GM23338 (cell line): ENCODE data around the gene EXOC3L1. TPM values are rescaled to one million over a fixed set of nuclear protein-coding genes. Genes with fewer than 3 reads are reported as not detected.

Source experiments
- ATAC-seq: fragments of 200-7000 bp; cut with Tn5 transposase; 3 replicates; pipeline ENCODE4 v1.9.1; 2020
- DNase-seq: peaks from one replicate; pipeline ENCODE4 v3.0.0-alpha.2; 2015; ENCODE audit warnings: low spot score
- H2AFZ ChIP-seq: fragments of 200-600 bp; sonication (generic); 2 replicates; pipeline ENCODE4 v1.8.0; 2016; ENCODE audit warnings: antibody characterized with exemption, mild to moderate bottlenecking, moderate library complexity
- H3F3A ChIP-seq: fragments of 200-600 bp; sonication (generic); replicated peaks from 2 replicates; pipeline ENCODE4 v1.8.0; 2017; ENCODE audit warnings: antibody characterized with exemption, mixed run types, low read depth
- H3K27ac ChIP-seq: fragments of 200-600 bp; sonication (generic); 2 replicates; pipeline ENCODE4 v1.6.1; 2016; ENCODE audit warnings: low read depth
- H3K27me3 ChIP-seq: fragments of 200-600 bp; sonication (generic); 2 replicates; pipeline ENCODE4 v1.8.0; 2016; ENCODE audit warnings: mild to moderate bottlenecking, mixed run types, moderate library complexity; ENCODE audit not compliant: insufficient read depth
- H3K36me3 ChIP-seq: fragments of 200-600 bp; sonication (generic); 2 replicates; pipeline ENCODE4 v1.8.0; 2016; ENCODE audit warnings: mild to moderate bottlenecking; ENCODE audit not compliant: insufficient read depth
- H3K4me1 ChIP-seq: fragments of 200-600 bp; sonication (generic); 2 replicates; pipeline ENCODE4 v1.8.0; 2016; ENCODE audit warnings: mild to moderate bottlenecking, moderate library complexity; ENCODE audit not compliant: insufficient read depth
- H3K4me2 ChIP-seq: fragments of 200-600 bp; sonication (generic); 2 replicates; pipeline ENCODE4 v1.7.1; 2017; ENCODE audit warnings: mixed run types
- H3K4me3 ChIP-seq: fragments of 200-600 bp; sonication (generic); 2 replicates; pipeline ENCODE4 v1.6.1; 2016; ENCODE audit warnings: mixed run types
- H3K79me2 ChIP-seq: fragments of 200-600 bp; sonication (generic); replicated peaks from 2 replicates; pipeline ENCODE4 v1.8.0; 2017; ENCODE audit warnings: mild to moderate bottlenecking; ENCODE audit not compliant: insufficient read depth
- H3K9me2 ChIP-seq: fragments of 200-600 bp; sonication (generic); 2 replicates; pipeline ENCODE4 v1.8.0; 2017; ENCODE audit not compliant: insufficient read depth
- H4K20me1 ChIP-seq: fragments of 200-600 bp; sonication (generic); replicated peaks from 2 replicates; pipeline ENCODE4 v1.8.0; 2017; ENCODE audit warnings: mild to moderate bottlenecking; ENCODE audit not compliant: insufficient read depth
- H3K27ac Mint-ChIP-seq: 2 replicates; pipeline ENCODE4 v1.8.0; 2020; ENCODE audit warnings: inconsistent platforms, mild to moderate bottlenecking, moderate library complexity, mixed read lengths
- H3K27me3 Mint-ChIP-seq: 3 replicates; pipeline ENCODE4 v1.8.0; 2022; ENCODE audit warnings: low read depth, mild to moderate bottlenecking, moderate library complexity, mixed read lengths, inconsistent platforms; ENCODE audit not compliant: insufficient read depth, poor library complexity
- H3K36me3 Mint-ChIP-seq: 3 replicates; pipeline ENCODE4 v1.8.0; 2021; ENCODE audit warnings: low read depth, mild to moderate bottlenecking, inconsistent platforms, moderate library complexity, mixed read lengths
- H3K4me1 Mint-ChIP-seq: 3 replicates; pipeline ENCODE4 v1.8.0; 2020; ENCODE audit warnings: mild to moderate bottlenecking, inconsistent platforms, mixed read lengths
- H3K4me3 Mint-ChIP-seq: 3 replicates; pipeline ENCODE4 v1.8.0; 2021; ENCODE audit warnings: moderate library complexity, mild to moderate bottlenecking, inconsistent platforms, mixed read lengths
- H3K9me3 Mint-ChIP-seq: 3 replicates; pipeline ENCODE4 v1.8.0; 2020; ENCODE audit warnings: moderate library complexity, mild to moderate bottlenecking, inconsistent platforms, mixed read lengths
- CREB1 ChIP-seq: fragments of 250-450 bp; sonication (Bioruptor Pico); IDR thresholded peaks from 2 replicates; pipeline ENCODE4 v1.5.0; 2020; ENCODE audit warnings: low read depth, mild to moderate bottlenecking, moderate library complexity
- CTCF ChIP-seq, 2 experiments: fragments of 200-600 bp in 1 of 2; sonication (generic) in 1 of 2; conservative IDR thresholded peaks; 2 replicates each; pipeline versions ENCODE4 v1.5.1 to v1.6.1; 2016 to 2017; ENCODE audit warnings: antibody characterized with exemption in 2 of 2, low read depth in 2 of 2, mild to moderate bottlenecking in 2 of 2, moderate library complexity in 1 of 2
- EZH2phosphoT487 ChIP-seq: fragments of 200-600 bp; sonication (generic); IDR thresholded peaks from one replicate; pipeline ENCODE4 v1.8.1; 2018; ENCODE audit warnings: antibody characterized with exemption; ENCODE audit not compliant: unreplicated experiment
- JUNB ChIP-seq: IDR thresholded peaks from one replicate; pipeline ENCODE4 v1.6.1; 2016; ENCODE audit warnings: antibody characterized with exemption; ENCODE audit not compliant: unreplicated experiment
- NANOG ChIP-seq: IDR thresholded peaks from 2 replicates; pipeline ENCODE4 v1.6.1; 2016; ENCODE audit warnings: antibody characterized with exemption, borderline replicate concordance
- REST ChIP-seq: IDR thresholded peaks from one replicate; pipeline ENCODE4 v1.6.1; 2018; ENCODE audit warnings: antibody characterized with exemption; ENCODE audit not compliant: unreplicated experiment
- ZNF462 ChIP-seq: fragments of 250-450 bp; sonication (Bioruptor Pico); IDR thresholded peaks from 2 replicates; pipeline ENCODE4 v1.5.0; 2020; ENCODE audit warnings: mild to moderate bottlenecking, moderate library complexity
- polyA plus RNA-seq: library from polyadenylated mRNA; unstranded; fragments of >200 nt; fragmentation: Nextera tagmentation; extraction: Ambion mirVana; gene quantifications from 2 replicates; pipeline ENCODE4 v1.2.1, GENCODE V29; 2016
- total RNA-seq: library from RNA; depleted of rRNA; stranded (reverse); fragments of >200 nt; shearing (Covaris generic); gene quantifications from 2 replicates; pipeline ENCODE4 v1.2.3, GENCODE V29; 2014

The EXOC3L1 gene
- total and polyA plus RNA-seq, 2 experiments from 2014 or later = 1.1 to 2.3 TPM

GRCh38 chr16:67200491-67200890 is 10.6 kb upstream of the EXOC3L1 start:
- H3K4me3 Mint-ChIP-seq = peak overlapping the region; percentile 86; the same call in 2 of the 3 replicates
- peaks cover 6% of the 10 kb centered on the region for H3K4me1 Mint-ChIP-seq
- H3K27ac ChIP-seq = no peak overlapping the region
- DNase-seq = no peak
- peaks cover 31% of the 10 kb centered on the region for H3K36me3 Mint-ChIP-seq
- H3K9me3 Mint-ChIP-seq = no peaks in the 10 kb centered on the region
- H3K36me3 ChIP-seq = peaks cover 14% of the 10 kb centered on the region; the same call in 1 of the 2 replicates
- TF ChIP-seq CREB1 (CRISPR knock-in tag) (no peak), JUNB (no peak), ZNF462 (CRISPR knock-in tag) (no peak), EZH2phosphoT487 (no peak), NANOG (no peak), REST (no peak), CTCF (conservative IDR thresholded peaks at IDR 0.05; ENCODE audit: low read depth in 2 of 2) (no peak)
- H3K9me2 ChIP-seq = no peaks in the 10 kb centered on the region
- peaks cover 18% of the 10 kb centered on the region; the same call in 1 of the 2 replicates for H3F3A ChIP-seq
- H3K27ac Mint-ChIP-seq = no peak overlapping the region
- no peaks in the 10 kb centered on the region for H3K79me2 ChIP-seq
- H3K27me3 Mint-ChIP-seq = peaks cover 15% of the 10 kb centered on the region
- H3K4me1 ChIP-seq = peaks cover 9% of the 10 kb centered on the region
- ATAC-seq = no peak
- H2AFZ ChIP-seq = no peak overlapping the region
- H3K4me2 ChIP-seq = peak overlapping the region; percentile 92
- H3K4me3 ChIP-seq = peak overlapping the region; percentile 79
- H3K27me3 ChIP-seq = no peaks in the 10 kb centered on the region
- peaks cover 4% of the 10 kb centered on the region; the same call in 1 of the 2 replicates for H4K20me1 ChIP-seq
